HG02943 (cell line): Measurements from ENCODE around the gene POU2AF1.

ENCODE experiments used
- ATAC-seq: cut with Tn5 transposase; IDR thresholded peaks from one replicate; pipeline ENCODE4 v1.9.1; 2021; ENCODE audit warnings: mild to moderate bottlenecking, low read depth, moderate library complexity; ENCODE audit not compliant: unreplicated experiment

POU2AF1 gene

GRCh38 chr11:111378861-111379601 lies at the start of gene POU2AF1:
POU2AF1 (minus strand) TSS chr11:111379275; CDS start chr11:111379177, 98 bp downstream.
- ATAC-seq, result peak; percentile 60

- no peak for ATAC-seq
Observed at GRCh38 chr11:111428113-111428876, 49.2 kb upstream of the POU2AF1 start.

DNA sequence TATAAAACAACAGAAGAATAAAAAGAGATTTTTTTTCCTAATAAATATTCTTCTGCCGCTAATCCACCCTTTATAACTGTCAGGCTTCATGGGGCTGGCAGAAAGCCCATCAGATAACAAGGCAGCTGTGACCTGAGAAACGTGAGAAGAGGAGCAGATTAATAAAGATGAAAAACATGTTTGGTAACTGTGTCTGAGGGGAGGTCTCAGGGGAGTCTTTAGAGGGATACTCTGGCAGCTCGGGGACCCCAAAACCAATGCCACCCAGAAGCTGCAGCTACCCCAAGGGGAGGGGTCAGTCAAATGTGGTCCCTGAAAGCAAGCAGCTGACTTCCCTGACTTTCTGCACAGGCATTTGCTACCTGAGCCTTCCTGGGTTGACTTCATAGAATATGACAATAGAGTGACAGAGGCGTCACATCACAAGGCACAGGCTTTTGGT lies 48.4 kb upstream of the POU2AF1 start:
- ATAC-seq, result no peak

- no peak for ATAC-seq
Observed at GRCh38 chr11:111426617-111427016, 47.5 kb upstream of the POU2AF1 start.

GRCh38 chr11:111423250-111423615 lies 44.2 kb upstream of the POU2AF1 start:
- no peak for ATAC-seq

- ATAC-seq, result peak; percentile 58
Observed at GRCh38 chr11:111422494-111423249, 43.6 kb upstream of the POU2AF1 start.

- no peak for ATAC-seq
Observed at GRCh38 chr11:111421251-111421650, 42.2 kb upstream of the POU2AF1 start.

DNA sequence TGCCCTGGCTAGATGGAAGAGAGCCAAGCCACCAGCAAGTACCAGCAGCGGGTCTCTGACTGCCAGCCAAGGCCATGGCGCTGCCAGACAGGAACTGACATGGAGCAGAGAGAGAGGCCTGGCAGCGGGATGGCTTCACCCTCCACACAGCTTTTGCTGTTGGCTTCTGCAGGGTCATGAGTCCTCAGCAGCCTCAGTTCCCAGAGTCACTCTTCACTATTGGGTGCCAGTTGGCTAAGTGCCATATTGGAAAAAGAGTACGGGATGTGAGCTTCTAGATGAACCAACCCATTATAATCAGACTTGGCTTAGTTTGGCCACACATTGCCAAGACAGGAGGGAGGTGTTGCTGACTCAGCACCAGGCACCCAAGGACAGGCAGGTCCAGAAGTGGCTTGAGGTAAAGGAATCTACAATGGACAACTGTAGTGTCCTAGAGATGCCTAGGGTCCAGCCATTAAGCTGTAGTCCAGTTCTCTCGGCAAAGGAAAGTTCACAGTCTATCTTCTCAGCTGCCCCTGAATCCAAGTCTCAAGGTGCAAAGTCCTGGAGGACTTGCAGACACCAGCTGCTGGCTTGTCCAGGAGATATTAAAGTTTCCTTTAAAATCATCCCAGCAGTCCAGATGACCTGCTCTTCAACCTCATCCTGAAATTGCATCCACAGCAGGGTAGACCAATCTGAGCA lies 40.7 kb upstream of the POU2AF1 start:
- ATAC-seq, result no peak

- ATAC-seq, result no peak
Observed at GRCh38 chr11:111419181-111419580, 40.1 kb upstream of the POU2AF1 start.

DNA sequence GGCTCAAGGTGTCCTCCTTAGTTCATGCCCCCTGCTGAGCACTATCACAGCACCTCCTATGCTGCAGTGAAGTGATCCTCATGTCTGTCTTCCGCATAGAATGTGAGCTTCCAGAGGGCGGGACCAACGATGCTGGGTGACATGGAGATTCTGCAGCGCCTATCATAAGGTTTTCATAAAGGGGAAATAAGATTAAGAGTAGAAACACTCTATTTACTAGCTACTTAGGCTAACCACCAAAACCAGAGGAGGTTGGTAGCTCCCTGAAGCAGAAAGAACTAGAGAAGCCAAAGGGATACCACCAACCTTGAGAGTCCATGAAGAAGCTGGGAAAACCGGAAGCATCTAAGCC lies 39.3 kb upstream of the POU2AF1 start:
- no peak for ATAC-seq

DNA sequence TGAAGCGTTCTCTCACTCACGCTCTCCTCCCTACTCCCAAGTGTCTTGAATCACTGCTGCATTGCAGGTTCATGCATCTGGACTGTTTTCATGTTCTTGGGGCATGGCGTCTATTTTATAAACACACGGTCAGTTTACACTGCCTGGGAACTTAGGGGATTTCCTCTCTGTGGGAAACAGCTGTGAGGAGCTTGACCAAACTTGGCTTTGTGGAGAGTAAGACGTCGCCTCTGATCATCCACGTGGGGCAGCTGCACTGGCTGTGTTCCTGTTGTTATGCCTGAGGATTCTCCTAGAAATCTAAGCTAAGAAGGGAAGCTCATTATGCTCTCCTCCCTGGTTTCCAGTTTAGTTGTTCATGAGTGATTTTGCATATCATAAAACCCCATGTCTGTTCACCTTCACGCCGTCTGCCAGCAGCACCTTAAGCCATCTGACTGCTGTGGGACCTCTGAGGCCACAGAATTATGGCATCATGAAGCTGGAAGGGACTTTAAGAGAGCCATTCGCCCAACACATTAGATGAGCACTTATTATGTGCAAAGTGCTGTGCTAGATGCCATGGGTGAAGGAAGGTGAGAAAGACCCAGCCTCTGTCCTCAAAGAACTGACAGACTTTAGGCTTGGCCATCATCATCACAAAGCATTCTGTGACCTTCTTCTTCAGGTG lies 38.8 kb upstream of the POU2AF1 start:
- peak; percentile 32 for ATAC-seq

GRCh38 chr11:111417011-111417765 lies 38.1 kb upstream of the POU2AF1 start:
- ATAC-seq, result peak; percentile 58

DNA sequence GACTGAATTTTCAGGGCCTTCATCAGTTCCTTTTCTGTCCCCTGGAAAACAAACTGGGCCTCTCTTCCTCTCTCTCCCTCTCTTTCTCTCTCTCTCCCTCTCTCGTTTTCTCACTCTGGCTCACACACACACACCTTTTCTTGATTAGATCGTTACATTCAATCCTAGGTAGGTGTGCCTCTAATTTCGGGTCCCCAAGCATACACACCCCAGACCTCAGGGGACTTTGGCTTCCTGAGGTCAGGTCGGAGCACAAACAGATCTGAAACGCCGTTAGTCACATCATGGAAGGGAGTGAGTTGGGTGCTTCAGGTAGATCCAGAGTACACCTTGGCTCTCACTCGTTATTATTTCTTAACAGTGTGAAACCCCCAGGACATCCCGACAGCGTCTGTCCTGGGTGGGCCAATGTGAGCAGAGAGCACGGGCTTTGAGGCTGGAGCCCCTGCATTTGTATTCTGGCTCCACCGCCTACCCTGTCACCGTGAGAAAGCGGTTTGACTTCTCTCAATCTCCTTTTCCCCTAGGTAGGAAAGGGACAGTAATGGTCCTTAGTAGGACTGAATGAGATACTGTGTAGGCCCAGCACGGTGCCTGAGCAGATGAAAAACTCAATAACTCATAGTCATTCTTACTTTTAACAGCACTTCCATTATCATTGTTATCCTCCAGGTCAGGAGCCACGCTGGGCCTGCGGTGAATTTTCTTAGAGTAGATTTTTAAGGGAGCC lies 37.3 kb upstream of the POU2AF1 start:
- ATAC-seq, result no peak

DNA sequence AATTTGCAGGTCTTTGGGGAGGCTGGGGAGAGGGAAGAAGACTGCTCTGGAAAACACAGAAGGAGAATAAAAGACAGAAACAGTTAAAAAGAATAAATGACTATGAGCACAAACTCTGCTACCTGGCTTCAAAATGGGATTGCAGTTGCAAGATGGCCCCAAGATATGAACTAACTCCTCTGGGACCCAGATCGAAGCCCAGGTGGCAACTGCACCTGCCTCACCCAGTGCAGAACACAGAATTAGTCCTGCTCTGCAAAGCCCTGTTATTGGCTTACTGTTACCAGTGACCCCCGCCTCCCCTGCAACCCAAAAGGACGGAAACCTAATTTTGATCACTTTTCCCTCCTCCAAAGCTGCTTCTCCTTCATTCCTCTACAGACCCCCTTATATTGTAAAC lies 35.9 kb upstream of the POU2AF1 start:
- ATAC-seq, result no peak

GRCh38 chr11:111414267-111414931 lies 35.3 kb upstream of the POU2AF1 start:
- ATAC-seq, result peak; percentile 28

DNA sequence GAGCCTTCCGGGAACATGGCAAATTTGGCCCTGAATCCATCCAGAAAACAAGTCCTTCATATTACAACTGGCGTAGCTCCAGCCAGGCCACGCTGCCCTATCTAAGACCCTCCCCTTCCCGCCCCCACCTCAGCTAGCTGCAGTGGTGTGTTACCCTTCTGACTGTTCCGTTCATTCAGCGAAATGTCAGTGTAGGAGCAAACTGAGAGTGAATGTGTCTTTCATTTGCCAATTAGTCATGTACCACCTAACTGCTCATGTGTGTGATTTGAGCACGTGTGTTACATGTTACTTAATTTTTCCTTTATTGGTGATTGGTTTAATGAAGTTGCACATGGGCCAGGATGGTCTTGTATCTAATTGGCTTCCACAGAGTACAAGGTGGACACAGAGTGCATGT lies 34.8 kb upstream of the POU2AF1 start:
- ATAC-seq, result no peak

DNA sequence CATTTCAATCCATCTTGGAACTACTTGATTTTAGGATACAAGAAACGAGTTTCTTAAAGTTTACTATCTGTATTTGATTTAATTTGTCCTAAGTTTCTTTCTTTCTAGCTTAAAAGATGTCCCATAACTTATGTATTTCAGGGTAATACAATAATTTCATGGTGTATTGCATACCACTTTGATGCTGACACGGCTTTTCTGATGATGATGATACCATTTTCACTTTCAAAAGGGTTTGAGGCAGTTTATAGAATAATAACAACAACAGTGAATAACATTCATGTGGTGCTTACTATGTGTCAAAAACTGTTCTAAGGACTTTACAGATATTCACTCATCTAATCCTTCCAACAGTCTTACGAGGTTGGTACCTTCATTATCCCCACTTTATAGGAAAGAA lies 33.2 kb upstream of the POU2AF1 start:
- ATAC-seq, result no peak

DNA sequence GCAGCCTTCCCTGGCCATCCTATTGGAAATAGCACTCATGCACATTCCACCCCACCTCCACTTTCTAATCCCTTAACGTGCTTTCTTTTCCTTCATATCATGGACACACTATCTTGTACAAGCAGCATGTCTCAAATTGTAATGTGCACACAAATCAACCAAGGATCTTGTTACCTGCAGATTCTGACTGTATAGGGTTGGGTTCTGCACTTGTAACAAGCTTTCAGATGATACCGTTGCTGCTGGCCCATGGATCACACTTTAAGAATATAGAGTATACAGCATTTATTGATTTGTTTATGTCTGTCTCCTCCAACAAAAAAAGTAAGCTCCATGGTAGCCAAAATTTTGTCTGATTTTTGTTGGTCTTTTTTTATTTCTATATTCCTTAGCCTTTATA lies 32.4 kb upstream of the POU2AF1 start:
- ATAC-seq, result no peak
